Right atrium auricular region (tissue), 2 donors: ENCODE measurements around the gene PCDHGA9. TPM values are rescaled to one million over a fixed set of nuclear protein-coding genes. Genes with fewer than 3 reads are reported as not detected.
"Not testable (repeated sequence)": the region's sequence is repeated elsewhere in the genome, so short reads cannot be mapped to it uniquely, and the experiment has no call there.

Experiments
- DNase-seq: peaks from one replicate; pipeline ENCODE4 v3.0.0-alpha.2; 2019; ENCODE audit warnings: low spot score
- H3K27ac ChIP-seq, 2 donors: fragments of 200-600 bp; sonication (generic); 1 replicate in 1 of 2; 2 replicates in 1 of 2; pipeline ENCODE4 v1.5.1; 2016 to 2019
- H3K27me3 ChIP-seq, 2 donors: fragments of 200-600 bp; sonication (generic); one replicate each; pipeline versions ENCODE4 v1.5.1 to v1.6.0; 2017 to 2019
- H3K36me3 ChIP-seq: fragments of 200-600 bp; sonication (generic); one replicate; pipeline ENCODE4 v1.5.1; 2016
- H3K4me1 ChIP-seq, 2 donors: fragments of 200-600 bp; sonication (generic); one replicate each; pipeline versions ENCODE4 v1.5.1 to v1.6.0; 2017 to 2019
- H3K4me3 ChIP-seq, 2 donors: fragments of 200-600 bp; sonication (generic); 1 replicate in 1 of 2; 2 replicates in 1 of 2; pipeline ENCODE4 v1.5.1; 2017 to 2019; ENCODE audit warnings: mild to moderate bottlenecking in 1 of 2, moderate library complexity in 1 of 2
- H3K9me3 ChIP-seq, 2 donors: fragments of 200-600 bp; sonication (generic); one replicate each; pipeline ENCODE4 v1.5.1; 2019
- total RNA-seq, 2 donors: library from RNA; depleted of rRNA; stranded (reverse); fragments of >200 nt; gene quantifications; one replicate each; pipeline ENCODE4 v1.1.0, GENCODE V29; 2016
- TF ChIP-seq, protein P1 (sequence below), 2 donors: fragments of 200-600 bp; sonication (generic); IDR thresholded peaks; one replicate each; pipeline ENCODE4 v1.5.1; 2019; ENCODE audit warnings: antibody characterized with exemption in 2 of 2

PCDHGA9 gene
- total RNA-seq, 2 donors from 2014 or later: 3.7 to 5.2 TPM

DNA sequence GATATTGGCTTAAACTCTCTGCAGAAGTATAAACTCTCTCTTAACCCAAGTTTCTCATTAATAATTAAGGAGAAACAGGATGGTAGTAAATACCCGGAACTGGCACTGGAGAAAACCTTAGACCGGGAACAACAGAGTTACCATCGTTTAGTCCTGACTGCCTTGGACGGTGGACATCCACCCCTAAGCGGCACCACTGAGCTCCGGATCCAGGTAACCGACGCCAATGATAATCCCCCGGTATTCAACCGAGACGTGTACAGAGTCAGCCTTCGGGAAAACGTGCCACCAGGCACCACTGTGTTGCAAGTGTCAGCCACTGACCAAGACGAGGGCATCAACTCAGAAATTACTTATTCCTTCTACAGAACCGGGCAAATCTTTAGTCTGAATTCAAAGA, 4.0 kb upstream of the PCDHGA9 start:
- no peak for DNase-seq
- H3K27ac ChIP-seq: no peak overlapping the region
- TF ChIP-seq, protein P1, sequence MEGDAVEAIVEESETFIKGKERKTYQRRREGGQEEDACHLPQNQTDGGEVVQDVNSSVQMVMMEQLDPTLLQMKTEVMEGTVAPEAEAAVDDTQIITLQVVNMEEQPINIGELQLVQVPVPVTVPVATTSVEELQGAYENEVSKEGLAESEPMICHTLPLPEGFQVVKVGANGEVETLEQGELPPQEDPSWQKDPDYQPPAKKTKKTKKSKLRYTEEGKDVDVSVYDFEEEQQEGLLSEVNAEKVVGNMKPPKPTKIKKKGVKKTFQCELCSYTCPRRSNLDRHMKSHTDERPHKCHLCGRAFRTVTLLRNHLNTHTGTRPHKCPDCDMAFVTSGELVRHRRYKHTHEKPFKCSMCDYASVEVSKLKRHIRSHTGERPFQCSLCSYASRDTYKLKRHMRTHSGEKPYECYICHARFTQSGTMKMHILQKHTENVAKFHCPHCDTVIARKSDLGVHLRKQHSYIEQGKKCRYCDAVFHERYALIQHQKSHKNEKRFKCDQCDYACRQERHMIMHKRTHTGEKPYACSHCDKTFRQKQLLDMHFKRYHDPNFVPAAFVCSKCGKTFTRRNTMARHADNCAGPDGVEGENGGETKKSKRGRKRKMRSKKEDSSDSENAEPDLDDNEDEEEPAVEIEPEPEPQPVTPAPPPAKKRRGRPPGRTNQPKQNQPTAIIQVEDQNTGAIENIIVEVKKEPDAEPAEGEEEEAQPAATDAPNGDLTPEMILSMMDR (IDR thresholded peaks at IDR 0.05): no peak
- no peaks in the 10 kb centered on the region for H3K36me3 ChIP-seq
- peaks cover 27 to 84% of the 10 kb centered on the region in 2 donors for H3K9me3 ChIP-seq
- H3K4me1 ChIP-seq: peaks cover 0 to 11% of the 10 kb centered on the region in 2 donors
- H3K4me3 ChIP-seq: no peak overlapping the region
- H3K27me3 ChIP-seq: no peaks in the 10 kb centered on the region

DNA sequence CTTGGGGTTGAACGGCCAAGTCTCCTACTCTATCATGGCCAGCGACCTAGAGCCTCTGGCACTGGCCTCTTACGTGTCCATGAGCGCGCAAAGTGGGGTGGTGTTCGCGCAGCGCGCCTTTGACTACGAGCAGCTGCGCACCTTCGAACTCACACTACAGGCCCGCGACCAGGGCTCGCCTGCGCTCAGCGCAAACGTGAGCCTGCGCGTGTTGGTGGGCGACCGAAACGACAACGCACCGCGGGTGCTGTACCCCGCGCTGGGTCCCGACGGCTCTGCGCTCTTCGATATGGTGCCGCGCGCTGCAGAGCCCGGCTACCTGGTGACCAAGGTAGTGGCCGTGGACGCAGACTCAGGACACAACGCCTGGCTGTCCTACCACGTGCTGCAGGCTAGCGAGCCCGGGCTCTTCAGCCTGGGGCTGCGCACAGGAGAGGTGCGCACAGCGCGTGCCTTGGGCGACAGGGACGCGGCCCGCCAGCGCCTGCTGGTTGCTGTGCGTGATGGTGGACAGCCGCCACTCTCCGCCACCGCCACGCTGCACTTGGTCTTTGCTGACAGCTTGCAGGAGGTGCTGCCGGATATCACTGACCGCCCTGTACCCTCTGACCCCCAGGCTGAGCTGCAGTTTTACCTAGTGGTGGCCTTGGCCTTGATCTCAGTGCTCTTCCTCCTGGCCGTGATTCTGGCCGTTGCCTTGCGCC, 2.9 kb upstream of the PCDHGA9 start:
- H3K9me3 ChIP-seq: peaks cover 31 to 84% of the 10 kb centered on the region in 2 donors
- H3K4me3 ChIP-seq: no peak overlapping the region
- no peaks in the 10 kb centered on the region for H3K27me3 ChIP-seq
- no peak for DNase-seq
- H3K36me3 ChIP-seq: peaks cover 2% of the 10 kb centered on the region
- TF ChIP-seq, protein P1 (IDR thresholded peaks at IDR 0.05): no peak
- H3K4me1 ChIP-seq: peaks cover 0 to 11% of the 10 kb centered on the region in 2 donors
- H3K27ac ChIP-seq: no peak overlapping the region

DNA sequence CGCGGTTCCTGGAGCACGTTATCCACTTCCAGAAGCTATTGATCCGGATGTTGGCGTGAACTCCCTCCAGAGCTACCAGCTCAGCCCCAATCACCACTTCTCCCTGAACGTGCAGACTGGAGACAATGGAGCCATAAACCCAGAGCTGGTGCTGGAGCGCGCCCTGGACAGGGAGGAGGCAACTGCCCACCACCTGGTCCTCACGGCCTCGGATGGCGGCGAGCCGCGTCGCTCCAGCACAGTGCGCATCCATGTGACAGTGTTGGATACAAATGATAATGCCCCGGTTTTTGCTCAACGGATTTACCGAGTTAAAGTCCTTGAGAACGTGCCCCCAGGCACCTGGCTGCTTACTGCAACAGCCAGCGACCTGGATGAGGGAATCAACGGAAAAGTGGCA, 809 bp downstream of the PCDHGA9 start:
- no peak for DNase-seq
- Histone ChIP-seq H3K4me3 (no peak overlapping the region), H3K27me3 (no peaks in the 10 kb centered on the region), H3K36me3 (peaks cover 8% of the 10 kb centered on the region), H3K9me3 (peaks cover 36 to 98% of the 10 kb centered on the region in 2 donors), H3K4me1 (peaks cover 0 to 11% of the 10 kb centered on the region in 2 donors), H3K27ac (no peak overlapping the region)
- TF ChIP-seq, protein P1 (IDR thresholded peaks at IDR 0.05): no peak

DNA sequence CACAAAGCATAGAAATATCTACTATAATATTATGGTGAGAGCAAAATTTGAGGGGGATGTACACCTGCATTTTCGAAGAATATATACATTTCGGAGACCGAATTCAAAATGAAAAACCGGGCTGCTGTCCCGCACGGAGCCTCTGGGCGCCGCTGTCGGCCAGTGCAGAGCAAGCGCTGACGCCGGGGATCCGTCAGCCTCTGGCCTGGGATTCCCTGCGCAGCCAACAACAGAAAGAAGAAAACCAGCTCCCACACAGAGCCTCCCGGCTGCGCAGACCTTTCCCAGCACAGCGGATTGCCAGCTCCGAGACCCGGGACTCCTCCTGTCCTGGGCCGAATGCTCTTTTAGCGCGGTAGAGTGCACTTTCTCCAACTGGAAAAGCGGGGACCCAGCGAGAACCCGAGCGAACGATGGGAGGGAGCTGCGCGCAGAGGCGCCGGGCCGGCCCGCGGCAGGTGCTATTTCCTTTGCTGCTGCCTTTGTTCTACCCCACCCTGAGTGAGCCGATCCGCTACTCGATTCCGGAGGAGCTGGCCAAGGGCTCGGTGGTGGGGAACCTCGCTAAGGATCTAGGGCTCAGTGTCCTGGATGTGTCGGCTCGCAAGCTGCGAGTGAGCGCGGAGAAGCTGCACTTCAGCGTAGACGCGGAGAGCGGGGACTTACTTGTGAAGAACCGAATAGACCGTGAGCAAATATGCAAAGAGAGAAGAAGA, 5.4 kb downstream of the PCDHGA9 start, which contains the start of gene PCDHGB6:
Gene PCDHGB6, plus strand, starts transcription at position 232 of the 716 bp plus-strand sequence. Its CDS starts 182 bp downstream, at position 414.
- not testable (repeated sequence) for H3K27me3 ChIP-seq, H3K36me3 ChIP-seq, DNase-seq, H3K4me1 ChIP-seq
- Histone ChIP-seq H3K9me3 (peaks cover 34 to 99% of the 10 kb centered on the region in 2 donors), H3K27ac (peak within 1 kb of the TSS in 1 of 2 donors; percentile 34), H3K4me3 (peak within 1 kb of the TSS; percentile 30 to 41)
- TF ChIP-seq, protein P1 (IDR thresholded peaks at IDR 0.05): peak; percentile 73 to 77

DNA sequence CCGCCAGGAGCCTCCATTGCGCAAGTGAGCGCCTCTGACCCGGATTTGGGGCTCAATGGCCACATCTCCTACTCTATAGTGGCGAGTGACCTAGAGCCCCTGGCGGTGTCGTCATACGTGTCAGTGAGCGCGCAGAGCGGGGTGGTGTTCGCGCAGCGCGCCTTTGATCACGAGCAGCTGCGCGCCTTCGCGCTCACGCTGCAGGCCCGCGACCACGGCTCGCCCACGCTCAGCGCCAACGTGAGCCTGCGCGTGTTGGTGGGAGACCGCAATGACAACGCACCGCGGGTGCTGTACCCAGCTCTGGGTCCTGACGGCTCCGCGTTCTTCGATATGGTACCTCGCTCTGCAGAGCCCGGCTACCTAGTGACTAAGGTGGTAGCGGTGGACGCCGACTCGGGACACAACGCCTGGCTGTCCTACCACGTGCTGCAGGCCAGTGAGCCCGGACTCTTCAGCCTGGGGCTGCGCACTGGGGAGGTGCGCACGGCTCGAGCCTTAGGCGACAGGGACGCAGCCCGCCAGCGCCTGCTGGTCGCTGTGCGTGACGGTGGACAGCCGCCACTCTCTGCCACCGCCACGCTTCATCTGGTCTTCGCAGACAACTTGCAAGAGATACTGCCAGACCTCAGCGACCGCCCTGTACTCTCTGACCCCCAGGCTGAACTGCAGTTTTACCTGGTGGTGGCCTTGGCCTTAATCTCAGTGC, 7.2 kb downstream of the PCDHGA9 start:
- Histone ChIP-seq H3K27ac (no peak overlapping the region), H3K4me1 (peaks cover 0 to 7% of the 10 kb centered on the region in 2 donors), H3K4me3 (no peak overlapping the region), H3K9me3 (peaks cover 30 to 97% of the 10 kb centered on the region in 2 donors), H3K27me3 (no peaks in the 10 kb centered on the region), H3K36me3 (peaks cover 6% of the 10 kb centered on the region)
- no peak for DNase-seq
- TF ChIP-seq, protein P1 (IDR thresholded peaks at IDR 0.05): no peak
